Ureter (tissue), 1 donor: Measurements from ENCODE around the gene EHMT1. TPM values are rescaled to one million over a fixed set of nuclear protein-coding genes. Genes with fewer than 3 reads are reported as not detected.

ENCODE experiments used
- DNase-seq: peaks from one replicate; pipeline ENCODE4 v3.0.0-alpha.2; 2020; ENCODE audit warnings: low spot score
- total RNA-seq: library from RNA; stranded (reverse); gene quantifications from one replicate; pipeline ENCODE4 v1.2.4, GENCODE V29; 2023
- donor health status: DM: yes; HTN: yes; CAD: no.

Gene EHMT1
- total RNA-seq, 1 donor from 2014 or later, result 126 TPM

GRCh38 chr9:137786511-137786920 lies 167.7 kb downstream of the EHMT1 start:
- no peak for DNase-seq

GRCh38 chr9:137787381-137787780 lies 168.6 kb downstream of the EHMT1 start:
- DNase-seq, result no peak

- DNase-seq, result no peak
Observed at GRCh38 chr9:137787786-137788505, 169.1 kb downstream of the EHMT1 start.

GRCh38 chr9:137788561-137789294 lies 169.9 kb downstream of the EHMT1 start:
- DNase-seq, result no peak

GRCh38 chr9:137789295-137789895 lies 170.6 kb downstream of the EHMT1 start:
- DNase-seq, result no peak

- DNase-seq, result no peak
Observed at GRCh38 chr9:137791947-137792346, 173.1 kb downstream of the EHMT1 start.

GRCh38 chr9:137793196-137793841 lies 174.5 kb downstream of the EHMT1 start:
- DNase-seq, result no peak

GRCh38 chr9:137795156-137795666 lies 176.4 kb downstream of the EHMT1 start:
- DNase-seq, result no peak

GRCh38 chr9:137797206-137798120 lies 178.7 kb downstream of the EHMT1 start:
- no peak for DNase-seq

GRCh38 chr9:137798142-137798541 lies 179.3 kb downstream of the EHMT1 start:
- no peak for DNase-seq

GRCh38 chr9:137798901-137799629 lies 180.3 kb downstream of the EHMT1 start:
- DNase-seq, result no peak

GRCh38 chr9:137799630-137799983 lies 180.8 kb downstream of the EHMT1 start:
- no peak for DNase-seq

- no peak for DNase-seq
Observed at GRCh38 chr9:137800196-137801022, 181.6 kb downstream of the EHMT1 start.

- DNase-seq, result no peak
Observed at GRCh38 chr9:137801023-137801319, 182.2 kb downstream of the EHMT1 start.

- no peak for DNase-seq
Observed at GRCh38 chr9:137802021-137802420, 183.2 kb downstream of the EHMT1 start.

GRCh38 chr9:137802521-137803243 lies 183.9 kb downstream of the EHMT1 start:
- DNase-seq, result no peak

GRCh38 chr9:137804908-137805630 lies 186.3 kb downstream of the EHMT1 start:
- DNase-seq, result no peak
